NCI-H1930 (cell line): Measurements from ENCODE around the gene ARHGAP15.
A peak's percentile ranks its signal among the peaks of the same experiment; 100 is the strongest.

ENCODE experiments used
- DNase-seq, 2 experiments: peaks; one replicate each; lab custom pipeline; 2025; lab: John Stamatoyannopoulos, UW

Gene ARHGAP15

DNA sequence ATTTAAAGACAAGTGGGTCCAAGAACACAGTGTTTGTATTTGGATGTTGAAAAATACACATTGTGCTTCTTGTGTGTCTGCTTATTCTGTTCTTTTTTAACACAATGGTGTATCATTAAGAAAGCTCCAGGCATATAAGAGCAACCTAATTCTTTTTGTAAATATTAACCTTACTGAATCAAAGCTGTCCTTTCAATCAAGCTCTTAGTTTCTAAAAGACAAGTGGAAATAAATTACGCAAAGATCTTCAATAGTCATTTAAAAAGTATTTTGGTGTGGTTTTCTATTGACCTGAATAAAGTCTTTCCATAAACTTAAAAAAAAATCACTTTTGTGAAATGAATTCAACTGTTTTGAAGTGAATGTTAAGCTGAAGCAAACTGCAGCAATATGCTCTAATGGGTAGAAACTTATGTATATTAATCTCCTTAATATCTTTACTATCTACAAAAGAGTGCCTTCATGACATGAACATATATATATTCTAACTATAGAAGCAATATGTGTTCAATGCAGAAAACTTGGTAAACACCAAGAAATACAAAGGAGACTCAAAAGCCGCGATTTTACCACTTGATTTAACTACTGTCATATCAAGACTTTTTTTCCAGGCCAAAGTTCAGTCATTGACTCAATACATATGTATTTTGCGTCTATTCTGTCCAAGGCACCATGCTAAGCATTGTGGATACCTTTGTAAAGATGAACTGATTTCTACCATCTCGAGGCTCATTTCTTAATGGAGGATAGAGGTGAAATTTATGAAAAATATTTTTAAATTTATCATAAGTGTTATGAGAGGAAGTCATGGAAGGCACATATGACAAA, 97.7 kb downstream of the ARHGAP15 start:
- DNase-seq = no peak

DNA sequence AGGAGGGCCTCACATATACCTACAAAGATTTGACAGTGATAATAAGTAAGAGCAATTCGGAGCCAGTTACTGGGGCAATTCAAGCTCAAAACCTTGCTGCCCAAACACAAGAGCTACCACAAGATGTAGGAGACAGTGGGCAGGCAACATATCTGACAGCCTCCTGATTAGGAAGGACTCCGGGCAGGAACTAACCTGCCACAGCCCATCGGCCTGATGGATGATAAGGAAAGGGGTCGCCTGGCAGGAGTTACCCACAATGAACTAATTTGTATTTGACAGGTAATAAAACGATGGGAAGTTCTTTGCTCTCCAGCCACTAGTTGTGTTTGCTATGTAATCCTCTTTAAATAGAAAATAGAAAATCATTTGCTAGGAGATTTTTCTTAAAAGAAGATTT, 100.2 kb downstream of the ARHGAP15 start:
- DNase-seq = no peak

DNA sequence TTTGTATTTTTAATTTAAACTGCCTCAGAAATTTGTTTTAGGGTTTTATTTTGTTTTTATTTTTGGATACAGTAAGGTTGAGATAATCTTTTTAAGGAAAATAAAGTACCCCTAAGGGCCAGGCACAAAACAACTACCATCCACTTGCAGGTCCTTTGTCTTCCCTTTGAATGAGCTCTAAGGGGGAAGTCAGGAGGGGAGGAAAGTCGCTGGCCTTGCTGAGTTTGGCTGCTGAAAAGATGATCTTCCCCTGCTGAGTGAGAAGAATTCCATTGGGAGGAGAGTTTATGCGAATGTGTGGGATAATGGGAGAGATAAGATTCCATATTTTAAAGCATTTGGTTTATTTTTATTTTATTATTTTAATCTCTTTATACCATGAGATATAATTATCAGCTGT, 100.7 kb downstream of the ARHGAP15 start:
- DNase-seq = no peak

DNA sequence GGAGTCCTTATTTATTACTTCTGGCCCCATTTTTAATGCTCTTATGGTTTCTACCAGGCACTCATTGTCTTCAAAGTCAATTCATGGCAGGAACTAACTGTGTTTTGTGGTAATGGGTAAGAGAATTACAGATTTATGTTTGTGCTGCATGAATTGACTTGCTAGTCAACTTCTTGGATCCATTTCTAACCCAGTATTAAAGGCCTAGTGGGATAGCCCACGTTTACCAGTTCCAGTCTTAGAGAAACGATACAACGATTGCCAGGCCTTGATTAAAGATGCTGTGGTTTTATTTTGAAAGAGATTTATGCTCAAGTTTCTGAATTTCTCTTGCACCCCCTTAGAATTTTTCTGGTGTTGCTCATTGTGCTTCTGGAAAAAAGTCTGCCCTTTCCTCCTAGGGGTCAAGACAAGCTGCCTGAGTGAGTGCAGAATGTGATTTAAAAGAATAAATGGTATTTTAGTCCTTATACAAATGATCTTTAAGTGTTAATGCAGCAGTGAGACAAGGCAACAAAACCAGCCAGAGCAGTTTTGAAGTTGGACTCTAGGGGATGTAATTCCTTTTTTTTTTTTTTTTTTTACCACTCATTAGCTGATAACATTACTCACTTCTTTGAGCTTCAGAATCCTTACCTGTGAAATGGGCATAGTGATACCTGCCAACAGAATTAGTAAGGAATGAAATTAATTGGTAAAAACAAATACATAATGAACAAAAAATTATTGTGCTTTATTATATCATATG, 101.5 kb downstream of the ARHGAP15 start:
- no peak for DNase-seq

DNA sequence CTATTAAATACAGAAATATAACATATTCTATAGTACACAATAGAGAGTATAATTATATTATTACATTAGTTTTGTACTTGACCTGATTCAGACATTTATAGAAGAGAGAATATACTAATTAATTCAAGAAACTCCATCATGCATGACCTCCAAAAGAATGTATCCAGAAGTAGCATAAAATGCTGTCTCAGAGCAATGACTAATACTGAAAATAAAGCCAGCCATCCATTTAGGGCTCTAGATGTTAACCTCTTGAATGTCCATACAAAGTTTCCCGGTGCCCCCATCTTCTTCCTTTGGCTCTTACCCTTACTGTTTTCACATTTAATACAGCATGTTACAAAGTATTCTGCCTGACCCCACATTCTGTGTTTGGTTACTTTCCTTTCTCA, 102.0 kb downstream of the ARHGAP15 start:
- no peak for DNase-seq

DNA sequence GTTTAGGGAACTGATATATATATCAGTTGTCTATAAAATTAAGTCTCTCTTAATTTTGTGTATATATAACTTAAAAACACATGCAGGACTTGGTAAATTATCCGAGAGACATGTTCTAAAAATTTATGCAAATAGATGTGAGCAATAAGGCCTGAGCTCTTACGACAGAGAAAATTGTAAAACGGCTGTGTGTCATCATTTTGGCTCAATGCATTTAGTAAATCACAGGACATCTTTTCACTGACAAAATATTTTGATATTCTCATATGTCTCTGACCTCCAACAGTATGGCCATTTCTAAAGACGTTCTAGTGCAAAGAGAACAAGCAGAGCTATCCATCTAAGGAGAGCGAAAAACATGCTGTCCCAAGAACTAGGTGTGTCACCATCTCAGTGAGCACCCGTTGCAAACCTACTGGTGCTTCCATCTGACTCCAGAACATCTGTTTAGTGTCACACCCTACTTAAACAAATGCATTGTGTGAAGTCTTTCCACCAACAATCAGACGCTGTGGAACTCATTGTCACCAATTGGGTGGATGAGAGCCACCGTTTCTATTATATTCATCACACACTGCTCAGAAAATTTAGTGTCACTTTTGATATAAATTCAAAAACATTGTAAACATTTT, 108.0 kb downstream of the ARHGAP15 start:
- no peak for DNase-seq

DNA sequence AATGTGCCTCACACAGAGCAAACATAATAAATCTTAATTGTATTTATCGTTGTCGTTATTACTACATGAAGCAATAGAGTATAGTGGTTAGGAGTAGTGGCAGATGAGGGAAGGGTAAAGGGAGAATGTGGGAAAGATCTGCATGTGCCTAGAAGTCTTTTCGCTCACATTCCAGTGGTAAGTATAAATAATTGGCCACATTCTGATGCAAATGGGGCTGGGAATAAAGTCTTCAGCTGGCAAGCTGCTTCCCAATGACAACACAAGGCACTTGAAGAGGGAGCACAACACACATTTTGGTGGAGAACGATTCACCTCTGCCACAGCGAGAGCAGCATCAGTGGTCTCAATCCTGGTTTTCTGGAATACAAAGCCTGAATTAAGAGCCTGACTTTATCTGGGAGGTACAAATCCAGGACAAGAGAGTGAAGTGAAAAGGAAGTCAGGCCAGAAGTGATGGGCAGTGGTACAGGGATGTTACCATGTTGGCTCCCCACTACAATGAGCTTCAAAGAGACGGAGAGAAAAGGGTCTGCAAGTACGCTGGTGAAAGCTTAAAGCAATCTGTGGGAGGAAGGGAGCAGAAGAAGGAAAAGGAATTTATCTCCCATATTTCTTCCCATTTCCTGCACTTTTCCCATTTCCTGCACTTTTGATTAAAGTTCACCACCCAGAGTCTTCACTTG, 112.3 kb downstream of the ARHGAP15 start:
- DNase-seq = no peak

DNA sequence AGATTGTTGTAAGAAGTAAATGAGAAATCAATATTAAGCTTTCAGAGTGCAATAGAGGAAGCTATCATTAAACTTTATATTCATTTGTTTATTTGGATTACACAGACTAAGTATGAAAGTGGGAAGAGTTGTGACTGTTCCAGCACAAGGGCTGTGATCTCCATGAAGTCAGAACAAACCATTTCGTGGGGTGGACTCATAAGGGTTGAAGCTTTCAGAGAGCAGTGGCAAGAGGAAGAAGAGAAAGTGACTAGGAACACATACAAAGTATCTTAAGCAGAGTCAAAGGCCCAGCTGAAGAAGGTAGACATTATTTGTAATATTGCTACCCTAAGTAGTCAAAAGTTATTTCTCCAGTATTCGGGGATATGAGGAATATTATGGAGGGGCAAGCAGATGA, 117.0 kb downstream of the ARHGAP15 start:
- DNase-seq = no peak

DNA sequence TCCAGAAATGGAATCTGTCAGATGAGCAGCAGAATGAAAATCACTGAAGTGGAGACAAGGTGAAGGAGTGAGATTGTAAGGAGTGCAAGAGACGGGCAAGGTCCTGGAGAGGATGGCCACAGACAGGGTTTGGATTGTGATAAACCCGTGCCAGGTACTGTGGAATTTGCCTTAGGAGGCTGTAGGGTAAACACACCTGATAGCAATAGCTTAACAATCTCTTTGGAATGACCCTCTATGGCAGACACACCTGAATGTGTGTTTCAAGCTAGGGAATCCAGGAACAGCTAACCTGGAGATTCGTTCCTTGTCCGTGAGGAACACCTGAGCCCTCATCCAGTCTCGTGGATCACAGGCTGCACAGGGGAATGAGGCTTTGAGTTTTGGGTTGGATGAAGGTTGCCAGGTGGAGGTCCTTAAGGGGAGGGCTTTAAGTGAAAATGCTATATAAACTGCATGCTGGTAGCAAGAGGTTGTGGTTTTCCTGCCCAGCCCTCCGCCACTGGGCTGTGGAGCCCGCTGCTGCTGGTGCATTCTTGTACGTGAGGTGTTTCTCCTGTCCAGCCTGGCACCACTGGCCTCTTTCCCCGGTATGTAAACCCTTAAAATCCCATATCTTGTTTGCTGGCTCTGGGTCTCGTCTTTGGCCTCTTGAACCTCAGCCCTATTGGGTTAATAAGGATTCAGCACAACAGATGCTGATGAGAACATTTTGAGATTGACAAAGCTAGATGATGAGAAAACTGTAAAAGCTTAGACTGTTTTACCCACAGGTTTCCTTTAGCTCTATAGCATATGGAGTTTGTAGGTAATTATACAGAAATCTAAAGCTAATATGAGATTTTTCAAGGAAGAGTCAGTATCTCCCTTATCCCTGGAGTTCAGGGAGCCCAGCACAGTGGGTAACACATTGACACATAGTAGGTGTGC, 117.9 kb downstream of the ARHGAP15 start:
- no peak for DNase-seq

DNA sequence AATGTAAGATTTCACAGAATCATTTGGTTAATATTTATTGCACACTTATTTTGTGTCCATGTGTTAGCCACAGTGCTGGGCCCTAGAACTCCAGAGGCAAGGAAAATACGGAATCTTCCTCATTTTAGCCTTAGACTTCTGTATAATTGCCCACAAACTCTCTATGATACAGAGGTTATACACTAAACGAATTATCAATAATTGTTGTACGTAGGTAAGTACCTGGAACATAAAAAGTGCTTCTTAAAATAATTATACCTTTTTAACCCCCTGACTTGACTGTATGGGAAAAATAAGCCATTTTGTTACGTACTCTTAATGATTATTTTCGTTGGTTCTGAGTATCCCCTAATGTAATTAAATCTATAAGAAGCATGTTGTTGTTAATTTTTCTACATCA, 119.4 kb downstream of the ARHGAP15 start:
- no peak for DNase-seq

DNA sequence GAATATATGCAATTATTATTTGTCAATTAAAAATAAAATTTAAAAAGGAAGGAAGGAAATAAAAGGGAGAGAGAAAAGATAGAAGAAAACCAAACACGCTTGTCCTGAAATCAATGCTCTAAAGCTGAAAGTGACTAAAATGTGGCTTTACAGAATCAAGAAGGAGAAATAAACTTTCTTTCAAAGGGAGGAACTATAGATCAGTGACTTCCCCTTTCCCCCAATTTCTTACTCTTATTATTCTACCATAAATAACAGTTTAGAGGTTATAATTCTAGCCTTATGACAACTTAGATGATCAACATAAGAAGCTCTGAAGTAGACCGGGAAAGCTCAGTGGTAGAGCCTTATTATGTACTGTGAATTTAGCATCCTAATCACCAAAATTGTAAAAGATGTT, 122.5 kb downstream of the ARHGAP15 start:
- DNase-seq = no peak

DNA sequence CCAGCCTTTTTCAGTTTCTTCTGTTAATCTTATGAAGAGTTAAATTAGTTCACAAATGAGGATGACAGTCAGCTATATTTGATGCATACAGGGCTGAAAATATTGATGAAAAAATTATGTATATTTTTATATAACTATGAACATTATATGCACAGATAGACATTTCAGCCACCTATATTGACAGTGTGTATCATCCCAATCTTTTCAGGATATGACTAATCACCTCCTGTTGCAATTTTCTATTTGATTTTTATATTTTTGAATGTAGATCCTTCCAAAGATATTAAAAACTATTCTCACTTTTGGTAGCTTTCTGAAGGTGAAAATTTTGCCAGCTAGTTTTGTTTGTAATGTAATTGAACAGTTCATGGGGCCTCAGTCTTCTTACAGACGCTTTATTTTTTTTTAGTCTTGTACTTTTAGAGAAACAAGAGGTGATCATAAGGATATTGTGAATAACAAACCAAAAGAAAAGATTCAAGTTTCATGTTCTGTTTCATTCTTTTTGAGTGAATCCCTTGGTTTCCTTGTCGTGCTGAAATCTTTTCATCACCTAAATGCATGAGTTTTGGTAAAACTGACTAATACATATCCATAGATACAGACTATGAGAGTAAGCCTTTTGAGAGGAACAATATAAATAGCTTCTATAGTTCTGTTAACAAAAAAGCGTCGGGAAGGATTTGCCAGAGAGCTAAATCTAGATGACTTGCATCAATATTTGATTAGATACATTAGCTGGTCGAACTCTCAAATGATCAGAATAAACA, 123.1 kb downstream of the ARHGAP15 start:
- peak; percentile 10 to 33 for DNase-seq

DNA sequence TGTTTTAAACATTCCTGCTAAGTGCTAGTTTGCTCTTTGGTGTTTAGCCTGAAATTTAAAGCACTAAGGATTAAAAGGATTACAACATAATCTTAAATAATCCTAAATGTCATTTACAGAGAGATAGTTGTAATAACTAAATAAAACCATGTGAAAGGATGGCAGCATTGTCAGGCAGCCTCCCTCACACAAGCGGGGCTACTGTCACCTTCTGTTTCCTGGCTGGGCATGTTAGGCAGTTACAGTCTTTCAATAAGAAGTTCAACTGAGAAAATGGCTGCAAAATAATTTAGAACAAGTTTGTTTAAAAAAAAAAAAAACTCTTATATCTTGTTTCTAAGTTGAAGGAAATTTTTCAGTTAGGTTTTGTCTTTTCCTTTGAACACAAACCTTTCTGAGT, 124.9 kb downstream of the ARHGAP15 start:
- no peak for DNase-seq

DNA sequence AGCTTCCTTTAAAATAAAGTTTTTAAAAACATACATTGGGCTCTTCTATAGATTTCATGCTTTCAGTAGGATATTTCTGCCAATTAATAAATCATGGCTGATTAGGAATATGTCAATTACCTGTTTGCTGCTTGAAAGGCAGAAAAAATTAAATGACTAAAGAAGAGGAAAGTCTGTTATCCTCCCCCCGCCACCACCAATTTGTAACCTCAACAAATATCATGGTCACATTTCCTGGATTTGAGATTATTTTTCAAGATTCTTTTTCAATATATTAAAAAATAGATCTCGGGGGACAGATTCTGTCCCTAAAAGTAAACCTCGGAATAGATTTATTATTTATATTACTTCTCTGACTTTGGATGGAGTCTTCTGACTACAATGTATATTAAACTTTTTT, 125.9 kb downstream of the ARHGAP15 start:
- DNase-seq = no peak

DNA sequence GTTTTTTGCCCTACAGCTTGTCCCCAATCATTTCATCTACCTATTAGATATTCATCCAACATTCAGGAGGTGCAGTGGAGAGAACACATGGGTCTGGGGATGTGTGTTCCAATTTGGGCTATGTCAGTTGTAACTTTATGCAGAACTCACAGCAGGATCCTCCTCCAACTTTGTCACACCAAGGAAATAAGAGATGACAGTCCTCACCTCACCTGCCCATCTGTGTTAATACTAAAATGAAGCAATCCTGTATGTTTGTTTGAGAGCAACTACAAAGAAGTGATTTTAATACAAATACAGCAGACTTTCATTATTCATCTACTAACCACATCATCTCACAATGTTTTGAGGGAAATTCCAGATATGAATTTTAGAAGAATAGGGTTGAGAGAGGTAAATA, 126.7 kb downstream of the ARHGAP15 start:
- DNase-seq = no peak

DNA sequence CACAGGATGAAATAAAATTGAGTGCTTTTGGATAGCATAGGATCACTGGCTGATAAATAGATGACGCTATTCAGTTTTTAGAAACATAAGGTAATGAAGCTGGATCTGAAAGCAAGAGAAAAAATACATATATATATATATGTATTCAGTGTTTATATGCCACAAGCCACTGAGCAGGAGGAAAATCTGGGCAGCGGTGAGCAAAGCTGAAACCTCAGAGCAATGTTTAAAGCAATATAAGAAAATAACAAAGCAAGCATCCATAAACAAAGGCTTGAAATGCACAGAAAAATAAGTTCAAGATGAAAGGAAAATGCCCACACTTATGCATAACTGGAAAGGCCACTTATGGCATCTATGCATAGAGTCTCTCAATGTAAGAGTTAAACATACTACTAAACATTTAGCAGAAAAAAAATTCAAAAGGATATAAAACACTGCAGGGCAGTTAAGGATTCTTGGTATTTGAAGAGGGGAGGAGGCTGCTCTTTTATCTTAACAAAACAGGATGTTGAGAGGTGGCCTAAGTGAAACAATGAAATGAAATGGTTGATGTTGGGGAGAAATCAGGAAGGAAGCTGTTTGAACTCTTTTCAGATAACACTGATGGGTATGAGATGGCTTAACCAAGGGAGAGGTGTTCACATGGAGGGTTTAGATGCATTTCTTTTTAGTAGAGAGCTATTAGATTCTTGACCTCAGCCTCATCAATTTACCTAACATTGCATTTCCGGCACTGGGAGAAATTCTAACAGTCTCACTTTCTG, 129.1 kb downstream of the ARHGAP15 start:
- no peak for DNase-seq

DNA sequence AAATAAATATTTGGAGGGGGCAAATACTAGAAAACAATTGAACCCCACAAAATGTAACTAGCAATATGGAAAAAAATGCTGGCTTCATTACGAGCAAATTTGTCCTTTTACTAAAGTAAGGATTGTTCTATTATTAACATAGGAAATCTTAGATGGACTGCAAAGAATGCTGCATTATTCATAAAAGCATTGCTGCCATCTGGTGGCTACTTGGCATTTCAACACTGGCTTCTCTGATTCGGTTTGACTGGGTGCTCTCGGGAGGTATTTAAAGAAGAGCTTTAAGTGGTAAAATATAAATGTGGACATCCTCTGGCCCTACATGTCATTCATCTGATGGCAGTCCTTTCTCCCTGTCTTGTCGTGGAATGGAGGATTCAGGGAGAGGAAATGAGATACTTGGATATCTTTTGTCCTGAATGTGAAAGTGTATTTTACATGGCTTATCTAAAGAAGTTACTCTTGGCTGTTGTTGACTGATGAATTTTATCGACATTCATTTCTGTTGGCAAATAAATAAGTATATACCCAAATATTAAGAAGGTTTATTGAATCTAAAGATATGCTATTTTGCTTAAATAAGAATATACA, 130.2 kb downstream of the ARHGAP15 start:
- peak; percentile 10 to 18 for DNase-seq

DNA sequence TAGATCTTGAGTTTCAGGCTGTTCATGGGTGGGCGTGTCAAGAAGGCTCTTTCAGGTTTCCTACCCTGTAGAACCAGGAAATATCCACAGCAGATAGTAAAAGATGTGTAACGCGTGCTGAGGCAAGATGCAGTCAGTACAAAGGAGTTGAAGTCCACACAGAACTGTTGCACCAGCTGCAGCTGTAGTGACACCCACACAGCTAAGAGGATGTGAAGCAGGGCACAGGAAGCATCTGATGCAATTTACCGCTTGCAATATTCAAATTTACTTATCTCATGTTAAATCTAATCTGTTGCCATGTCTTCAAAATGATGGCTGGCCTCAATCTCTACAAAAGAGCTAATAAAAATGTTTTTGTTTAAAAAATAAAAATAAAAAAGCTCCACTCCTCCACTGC, 132.8 kb downstream of the ARHGAP15 start:
- DNase-seq = no peak

DNA sequence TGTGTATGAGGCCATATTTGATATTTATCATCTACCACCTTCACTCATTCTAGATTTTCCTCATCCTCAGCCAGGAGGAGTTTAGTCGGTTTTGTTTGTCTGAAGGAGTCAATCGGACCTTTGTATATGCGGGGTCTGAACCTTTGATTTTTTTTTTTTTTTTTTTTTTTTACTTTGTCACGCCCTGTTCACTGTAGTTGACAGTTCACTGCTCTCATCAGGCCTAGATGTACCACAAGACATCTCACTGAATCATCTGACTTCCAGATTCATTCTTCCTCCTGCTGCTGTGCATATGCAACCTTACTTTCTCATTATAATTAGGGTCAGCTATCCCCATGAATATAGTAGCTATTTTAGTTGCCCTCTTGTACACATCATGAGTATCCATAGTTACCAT, 133.2 kb downstream of the ARHGAP15 start:
- no peak for DNase-seq
